Measurements from ENCODE around the gene CDKN2A.

DNA sequence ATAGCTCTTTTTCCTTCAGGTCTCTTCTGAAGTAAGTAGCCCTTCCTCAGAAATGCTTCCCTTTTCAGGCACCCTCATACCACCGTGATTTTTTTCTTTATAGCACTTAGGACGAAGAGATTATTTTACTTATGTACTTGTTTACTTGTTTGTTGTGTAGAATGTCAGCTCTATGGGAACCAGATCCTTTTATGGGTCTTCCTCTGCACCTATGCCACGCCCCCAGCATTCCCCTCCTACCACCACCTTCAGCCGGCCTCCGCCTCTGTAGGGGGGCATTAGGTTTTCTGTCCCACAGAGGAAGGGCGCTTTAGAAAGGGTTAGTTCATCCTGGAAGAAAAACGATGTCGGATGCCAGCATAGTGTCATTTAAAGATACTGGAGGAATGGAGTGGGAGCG, 2.2 kb upstream of the CDKN2A start:
- TF ChIP-seq, protein P1, sequence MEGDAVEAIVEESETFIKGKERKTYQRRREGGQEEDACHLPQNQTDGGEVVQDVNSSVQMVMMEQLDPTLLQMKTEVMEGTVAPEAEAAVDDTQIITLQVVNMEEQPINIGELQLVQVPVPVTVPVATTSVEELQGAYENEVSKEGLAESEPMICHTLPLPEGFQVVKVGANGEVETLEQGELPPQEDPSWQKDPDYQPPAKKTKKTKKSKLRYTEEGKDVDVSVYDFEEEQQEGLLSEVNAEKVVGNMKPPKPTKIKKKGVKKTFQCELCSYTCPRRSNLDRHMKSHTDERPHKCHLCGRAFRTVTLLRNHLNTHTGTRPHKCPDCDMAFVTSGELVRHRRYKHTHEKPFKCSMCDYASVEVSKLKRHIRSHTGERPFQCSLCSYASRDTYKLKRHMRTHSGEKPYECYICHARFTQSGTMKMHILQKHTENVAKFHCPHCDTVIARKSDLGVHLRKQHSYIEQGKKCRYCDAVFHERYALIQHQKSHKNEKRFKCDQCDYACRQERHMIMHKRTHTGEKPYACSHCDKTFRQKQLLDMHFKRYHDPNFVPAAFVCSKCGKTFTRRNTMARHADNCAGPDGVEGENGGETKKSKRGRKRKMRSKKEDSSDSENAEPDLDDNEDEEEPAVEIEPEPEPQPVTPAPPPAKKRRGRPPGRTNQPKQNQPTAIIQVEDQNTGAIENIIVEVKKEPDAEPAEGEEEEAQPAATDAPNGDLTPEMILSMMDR (optimal IDR thresholded peaks at IDR 0.05 in 1 of 3, IDR thresholded peaks at IDR 0.05 in 1 of 3, conservative IDR thresholded peaks at IDR 0.05 in 1 of 3; ENCODE audit: extremely low read depth in 1 of 3, insufficient read depth in 2 of 3, low read length in 3 of 3): no peak
- TF ChIP-seq EZH2 (IDR thresholded peaks at IDR 0.05; ENCODE audit: low read length): no peak
